SW480 (cell line): ENCODE data around the gene ATP5MC3.
A peak's percentile ranks its signal among the peaks of the same experiment; 100 is the strongest.
"Not testable (repeated sequence)": the region's sequence is repeated elsewhere in the genome, so short reads cannot be mapped to it uniquely, and the experiment has no call there.

Source experiments
- DNase-seq: peaks from one replicate; pipeline ENCODE4 v3.0.0-alpha.2; 2016; ENCODE audit warnings: low spot score

Gene ATP5MC3

DNA sequence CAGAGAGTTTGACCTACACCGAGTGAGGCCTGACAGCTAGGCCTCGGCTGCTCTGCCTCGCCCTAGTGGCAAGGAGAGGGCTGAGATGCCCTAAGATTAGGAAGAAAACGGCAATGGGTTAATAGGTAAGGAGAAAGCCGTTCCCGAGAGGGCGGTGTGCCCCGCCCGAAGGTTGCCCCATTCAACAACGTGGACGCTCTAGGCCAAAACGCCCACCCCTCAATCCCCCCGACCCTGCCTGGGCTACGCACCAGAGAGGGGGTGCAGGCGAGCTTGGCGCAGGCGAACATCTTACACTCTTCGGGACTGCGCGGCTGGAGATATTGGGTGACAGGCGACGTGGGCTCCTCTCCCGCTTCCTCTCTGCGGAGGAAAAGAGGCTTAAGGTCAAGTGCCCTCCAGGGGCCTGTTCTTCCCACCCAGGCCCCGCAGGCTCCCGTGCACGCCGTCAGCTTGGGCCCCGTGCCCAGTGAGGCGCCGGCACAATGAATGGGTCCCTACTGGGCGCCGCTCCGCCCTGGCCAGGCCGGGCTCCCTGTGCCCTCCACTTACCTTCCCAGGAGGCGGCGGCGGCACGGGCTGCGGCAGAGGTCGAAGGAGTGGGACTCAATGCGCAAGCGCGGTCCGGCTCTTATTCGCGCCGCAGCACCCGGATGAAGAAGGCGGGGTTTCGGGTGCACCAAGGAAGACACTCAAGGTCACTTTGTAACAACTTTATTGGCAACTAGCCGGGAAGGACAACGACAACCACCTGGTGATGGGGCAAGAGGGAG lies at the start of gene ATP5MC3:
Gene ATP5MC3 (minus strand): TSS at position 607 of the 773 bp plus-strand sequence. CDS start 317 bp downstream, at position 290.
- peak; percentile 95 for DNase-seq

- DNase-seq: not testable (repeated sequence)
Observed at GRCh38 chr2:175228601-175229000, 47.1 kb upstream of the ATP5MC3 start.

DNA sequence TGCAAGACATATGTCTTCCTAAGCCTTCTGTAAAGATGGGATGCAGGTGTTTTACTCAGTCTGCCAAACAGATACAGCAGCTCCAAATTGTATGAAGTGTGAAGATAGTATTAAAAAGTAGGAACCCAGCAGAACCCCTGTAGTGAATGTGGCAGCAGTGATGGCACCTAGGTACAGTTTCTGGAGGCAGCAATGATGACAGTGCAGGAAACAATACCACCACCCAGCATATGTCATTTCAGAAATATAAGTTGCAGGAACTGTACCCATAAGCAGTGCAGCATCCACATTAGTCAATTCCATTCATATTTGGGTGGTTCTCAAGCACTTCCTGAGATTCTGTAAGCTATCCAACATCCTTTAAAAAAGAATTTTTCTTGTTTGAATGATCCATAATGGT lies 46.7 kb upstream of the ATP5MC3 start:
- no peak for DNase-seq

DNA sequence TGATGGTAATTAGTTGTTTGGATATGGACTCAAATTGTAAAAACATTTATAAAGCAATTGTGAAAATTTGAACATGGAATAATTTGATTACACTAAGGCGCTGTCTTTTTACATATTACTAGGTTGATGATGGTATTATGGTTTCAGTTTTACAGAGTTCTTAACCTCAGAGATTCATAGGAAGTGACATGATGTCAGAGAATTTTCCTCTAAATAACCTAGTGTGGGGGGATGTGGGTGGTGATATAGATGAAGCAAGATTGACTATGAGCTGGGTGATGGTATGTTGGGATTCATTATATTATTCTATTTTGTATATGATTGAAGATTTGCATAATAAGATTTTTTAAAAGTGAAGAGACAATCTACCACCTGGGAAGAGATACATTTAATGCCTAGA lies 45.9 kb upstream of the ATP5MC3 start:
- DNase-seq: no peak

GRCh38 chr2:175220075-175220474 lies 38.6 kb upstream of the ATP5MC3 start:
- no peak for DNase-seq

DNA sequence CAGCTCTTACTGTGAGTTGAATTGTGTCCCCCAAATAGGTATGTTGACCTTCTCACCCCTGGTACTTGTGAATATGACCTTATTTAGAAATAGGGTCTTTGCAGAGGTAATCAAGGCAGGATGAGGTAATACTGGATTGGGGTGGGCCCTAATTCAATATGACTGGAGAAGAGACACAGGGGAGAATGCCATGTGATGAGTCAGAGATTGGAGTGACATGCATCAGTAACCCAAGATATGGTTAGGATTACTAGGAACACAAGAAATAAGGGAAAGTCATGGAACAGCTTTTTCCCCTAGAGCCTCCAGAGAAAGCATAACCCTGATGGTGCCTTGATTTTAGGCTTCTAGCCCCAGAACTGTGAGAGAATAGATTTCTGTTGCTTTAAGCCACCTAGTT lies 37.0 kb upstream of the ATP5MC3 start:
- DNase-seq: no peak

- DNase-seq: no peak
Observed at GRCh38 chr2:175207741-175208438, 26.4 kb upstream of the ATP5MC3 start.

DNA sequence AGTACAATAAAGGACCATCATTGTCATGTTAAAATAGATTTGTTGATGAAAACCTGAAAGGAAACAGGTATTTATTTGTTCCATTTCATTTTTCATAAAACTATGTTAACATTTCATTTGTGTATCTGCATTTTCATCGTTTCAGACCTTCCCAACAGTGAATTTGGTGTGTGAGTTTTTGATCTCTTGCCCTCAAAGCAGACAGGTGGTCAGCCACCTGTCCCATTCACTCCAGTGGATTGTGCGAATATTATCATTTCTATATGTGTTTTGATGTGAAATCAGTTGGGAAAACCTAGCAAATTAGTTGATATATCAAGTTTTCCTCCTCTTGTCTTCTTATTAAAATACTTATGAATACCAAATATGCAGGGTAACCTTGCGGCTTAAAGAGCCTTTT lies 25.4 kb upstream of the ATP5MC3 start:
- DNase-seq: no peak

DNA sequence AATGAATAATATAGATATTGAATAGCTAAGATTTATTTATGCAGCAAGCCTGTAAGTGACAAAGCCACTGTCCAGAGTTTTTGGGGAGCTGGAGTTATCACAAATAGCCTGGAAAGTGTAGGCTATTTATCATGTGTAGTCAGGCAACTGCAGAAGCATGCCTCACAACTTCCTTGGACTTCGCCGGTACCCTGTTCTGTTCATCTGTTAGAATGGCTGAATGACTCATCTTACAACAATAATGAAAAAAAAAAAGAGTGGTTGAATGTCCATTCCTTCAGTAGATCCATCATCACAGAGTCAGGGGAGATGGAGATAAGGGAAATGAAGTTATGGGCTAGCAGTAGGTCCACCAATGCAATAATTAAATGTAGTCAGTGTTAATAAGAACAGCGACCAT lies 24.0 kb upstream of the ATP5MC3 start:
- DNase-seq: no peak

DNA sequence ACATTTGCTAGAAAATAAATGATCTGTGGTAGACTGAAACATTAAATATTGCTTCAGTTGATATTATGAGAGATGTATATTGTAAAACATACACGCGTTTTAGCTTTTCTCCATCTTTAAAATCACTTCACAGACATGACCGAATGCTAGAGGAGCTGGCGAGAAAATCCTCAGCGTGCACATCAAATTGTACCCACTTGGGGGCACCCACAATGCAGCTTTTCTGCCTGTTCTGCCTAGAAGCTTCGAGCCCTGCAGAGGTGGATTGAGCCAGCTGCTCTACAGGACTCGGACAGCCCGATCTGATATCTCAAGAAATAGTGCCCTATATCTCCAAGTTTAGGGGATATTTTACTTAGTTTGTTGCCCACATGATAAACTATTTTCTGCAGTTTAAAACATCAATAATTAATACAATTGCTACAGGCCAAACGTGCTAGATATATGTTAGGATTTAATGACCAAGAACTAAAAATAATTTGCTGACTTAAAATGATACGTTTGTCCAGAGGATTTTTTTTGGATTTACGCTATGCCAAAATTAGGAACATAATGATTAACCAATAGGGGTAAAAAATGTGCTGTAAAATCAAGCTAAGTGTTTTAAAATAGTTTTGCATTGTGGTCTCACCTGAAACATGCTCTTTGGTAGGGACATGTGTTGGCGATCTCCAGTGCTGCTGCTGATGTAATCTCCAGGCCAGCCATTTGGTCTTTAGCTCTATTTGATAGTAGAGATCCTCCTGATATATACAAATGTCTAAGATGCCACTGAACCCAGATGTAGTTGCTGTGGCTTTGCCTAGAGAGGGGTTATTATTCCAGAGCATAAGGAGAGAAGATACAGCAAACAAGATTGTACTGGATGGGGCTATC lies 22.3 kb upstream of the ATP5MC3 start:
- DNase-seq: peak; percentile 58

DNA sequence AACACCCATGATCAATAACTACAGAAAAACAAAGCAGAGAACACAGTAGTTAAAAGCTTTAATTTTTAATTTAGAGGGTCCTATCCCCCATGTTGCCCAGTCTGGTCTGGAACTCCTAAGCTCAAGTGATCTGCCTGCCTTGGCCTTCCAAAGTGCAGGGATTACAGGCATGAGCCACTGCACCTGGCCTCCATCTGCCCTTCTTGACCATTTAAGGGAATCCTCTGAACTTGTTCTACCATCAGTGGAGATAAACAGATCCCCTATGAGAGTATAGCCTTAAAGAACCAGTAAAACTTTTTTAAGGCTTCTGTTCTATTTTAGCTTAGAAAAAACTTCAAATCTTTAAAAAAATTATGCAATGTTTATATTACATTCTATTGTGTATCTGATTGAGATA lies 13.5 kb upstream of the ATP5MC3 start:
- DNase-seq: no peak

- no peak for DNase-seq
Observed at GRCh38 chr2:175188761-175189160, 7.3 kb upstream of the ATP5MC3 start.

- DNase-seq: peak; percentile 25
Observed at GRCh38 chr2:175187378-175187777, 5.9 kb upstream of the ATP5MC3 start.

DNA sequence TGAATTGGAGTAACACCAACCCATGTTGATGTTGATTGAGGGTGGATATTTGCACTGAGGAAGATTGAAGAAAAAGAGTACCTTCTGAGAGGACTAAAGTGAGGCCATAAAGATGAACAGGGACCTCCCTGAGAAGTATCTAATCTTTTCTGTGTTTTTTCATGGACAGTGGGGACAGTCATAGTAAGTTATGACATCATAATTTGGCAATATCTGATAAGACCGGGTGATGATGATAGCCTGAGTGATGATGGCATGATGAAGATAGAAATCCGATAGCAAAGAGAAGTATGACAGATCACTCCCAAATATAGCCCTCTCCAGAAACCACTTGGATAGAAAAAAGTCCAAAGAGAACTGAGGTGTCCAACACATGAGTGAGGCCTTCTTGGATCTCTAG lies 2.2 kb upstream of the ATP5MC3 start:
- DNase-seq: no peak

GRCh38 chr2:175181877-175182308 lies 383 bp upstream of the ATP5MC3 start:
- no peak for DNase-seq

- DNase-seq: peak; percentile 46
Observed at GRCh38 chr2:175180701-175181103, 808 bp downstream of the ATP5MC3 start.

DNA sequence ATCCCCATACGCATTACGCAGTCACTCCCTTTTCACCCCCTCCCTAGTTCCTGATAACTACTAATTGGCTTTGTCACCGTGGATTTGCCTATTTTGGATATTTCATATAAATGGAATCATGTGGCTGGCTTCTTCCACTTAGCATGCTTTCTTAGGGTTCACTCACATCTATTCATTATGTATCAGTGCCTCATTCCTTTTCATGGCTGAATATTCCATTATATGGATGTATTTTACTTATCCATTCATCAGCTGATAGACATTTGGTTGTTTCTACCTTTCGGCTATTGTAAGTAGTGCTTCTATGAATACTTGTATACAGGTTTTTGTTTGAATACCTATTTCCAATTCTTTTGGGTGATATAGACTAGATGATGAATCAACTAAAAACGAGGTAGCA lies 4.9 kb downstream of the ATP5MC3 start:
- no peak for DNase-seq

DNA sequence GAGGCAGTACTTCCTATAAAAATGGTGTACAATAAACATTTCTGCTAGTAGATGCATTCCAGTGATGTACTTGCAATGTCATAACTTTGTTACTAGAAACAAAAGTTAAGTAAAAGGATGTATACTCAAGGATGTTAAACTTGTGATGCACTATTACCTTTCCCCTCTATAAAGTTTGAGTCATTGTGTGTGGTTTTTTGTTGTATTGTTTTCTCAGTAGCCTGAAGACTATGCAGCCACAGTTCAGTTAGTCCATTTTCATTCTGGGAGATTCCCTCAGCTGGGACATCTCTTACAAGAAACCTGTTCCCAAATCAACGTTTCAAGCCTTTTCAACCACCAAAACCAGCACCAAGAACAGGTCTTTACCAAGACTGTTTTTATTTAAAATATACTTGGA lies 5.6 kb downstream of the ATP5MC3 start:
- no peak for DNase-seq

- no peak for DNase-seq
Observed at GRCh38 chr2:175175320-175175719, 6.2 kb downstream of the ATP5MC3 start.

- no peak for DNase-seq
Observed at GRCh38 chr2:175170659-175171304, 10.7 kb downstream of the ATP5MC3 start.

- DNase-seq: no peak
Observed at GRCh38 chr2:175169191-175169590, 12.3 kb downstream of the ATP5MC3 start.

DNA sequence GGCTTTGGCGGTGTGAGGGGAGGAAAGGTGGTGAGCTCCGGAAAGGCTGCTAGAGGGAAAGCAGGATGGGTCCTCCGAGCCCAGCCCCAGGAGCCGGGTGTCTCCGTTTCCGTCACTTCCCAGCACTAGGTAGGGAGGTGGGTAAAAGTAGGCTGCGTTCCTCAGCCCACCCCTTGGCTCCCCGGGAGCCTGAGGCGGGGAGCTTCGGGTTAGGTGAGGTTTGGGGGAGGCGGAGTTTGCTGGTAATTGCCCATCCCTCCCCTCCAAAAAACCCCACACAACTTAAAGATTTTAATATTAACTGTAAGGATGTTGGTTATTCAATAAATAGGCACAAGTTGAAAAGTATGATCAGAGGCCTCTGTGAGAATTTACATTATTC lies 13.0 kb downstream of the ATP5MC3 start:
- no peak for DNase-seq
